Measurements from ENCODE around the gene TERT. TPM values are rescaled to one million over a fixed set of nuclear protein-coding genes. Genes with fewer than 3 reads are reported as not detected.
"Not testable (repeated sequence)": the region's sequence is repeated elsewhere in the genome, so short reads cannot be mapped to it uniquely, and the experiment has no call there.

Gene TERT
- total RNA-seq, 1 donor from 2014 or later = not detected

- Histone ChIP-seq H3K9me3 (peaks cover 0 to 6% of the 10 kb centered on the region in 2 donors), H3K4me3 (no peak overlapping the region), H3K27me3 (no peaks in the 10 kb centered on the region), H3K27ac (no peak overlapping the region), H3K4me1 (no peaks in the 10 kb centered on the region), H3K36me3 (no peaks in the 10 kb centered on the region)
- no peak for TF ChIP-seq CTCF (IDR thresholded peaks at IDR 0.05)
- DNase-seq (ENCODE audit: low spot score in 2 of 2) = no peak
- intact Hi-C loops (cut with DNase I) = no loop called here
These were observed 16.0 kb downstream of the TERT start for GRCh38 chr5:1278656-1279442.

DNA sequence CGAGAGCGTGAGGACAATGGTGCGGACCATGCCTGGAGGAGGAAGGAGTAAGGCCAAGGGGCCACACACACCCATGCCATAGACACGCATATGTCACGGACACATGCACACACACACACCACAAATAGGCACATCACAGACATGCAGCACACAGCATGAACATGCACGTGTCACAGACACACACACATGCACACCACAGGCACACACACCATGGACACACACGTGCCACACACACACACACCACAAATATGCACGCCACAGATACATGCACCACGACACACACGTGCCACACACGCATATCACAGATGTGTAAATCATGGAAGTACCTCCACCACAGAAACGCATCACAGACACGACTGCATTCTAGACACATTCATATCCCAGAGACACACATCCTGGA is 16.7 kb downstream of the TERT start:
- intact Hi-C loops (cut with DNase I) = no loop called here
- TF ChIP-seq CTCF (IDR thresholded peaks at IDR 0.05) = no peak
- DNase-seq (ENCODE audit: low spot score in 2 of 2) = no peak
- Histone ChIP-seq H3K27me3 (no peaks in the 10 kb centered on the region), H3K36me3 (no peaks in the 10 kb centered on the region), H3K9me3 (peaks cover 0 to 6% of the 10 kb centered on the region in 2 donors), H3K4me3 (no peak overlapping the region), H3K27ac (no peak overlapping the region), H3K4me1 (no peaks in the 10 kb centered on the region)

GRCh38 chr5:1277781-1278180 is 17.1 kb downstream of the TERT start:
- Histone ChIP-seq H3K4me3 (no peak overlapping the region), H3K9me3 (peaks cover 0 to 6% of the 10 kb centered on the region in 2 donors), H3K4me1 (no peaks in the 10 kb centered on the region), H3K27me3 (no peaks in the 10 kb centered on the region), H3K36me3 (no peaks in the 10 kb centered on the region), H3K27ac (no peak overlapping the region)
- DNase-seq (ENCODE audit: low spot score in 2 of 2) = no peak
- intact Hi-C loops (cut with DNase I) = no loop called here
- no peak for TF ChIP-seq CTCF (IDR thresholded peaks at IDR 0.05)

DNA sequence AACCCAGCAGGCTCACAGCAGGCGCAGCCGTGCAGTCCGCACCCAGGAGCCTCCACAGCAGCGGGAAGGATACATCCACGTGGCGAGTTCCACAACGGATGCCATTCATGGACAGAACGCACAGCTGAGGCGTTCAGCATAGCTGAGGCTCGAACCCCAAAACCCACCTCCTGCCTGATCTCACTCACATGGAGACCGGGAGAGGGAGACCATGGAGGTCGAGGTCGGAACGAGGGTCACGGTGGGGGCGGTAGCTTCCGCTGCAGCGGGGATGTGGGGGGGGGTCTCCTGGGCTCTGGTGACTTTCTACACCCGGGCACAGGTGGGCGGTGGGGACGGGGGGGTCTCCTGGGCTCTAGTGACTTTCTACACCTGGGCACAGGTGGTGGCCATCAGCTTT is 17.5 kb downstream of the TERT start:
- intact Hi-C loops (cut with DNase I) = no loop called here
- TF ChIP-seq CTCF (IDR thresholded peaks at IDR 0.05) = no peak
- DNase-seq (ENCODE audit: low spot score in 2 of 2) = no peak

GRCh38 chr5:1276930-1277329 is 17.9 kb downstream of the TERT start:
- Histone ChIP-seq H3K9me3 (peaks cover 0 to 6% of the 10 kb centered on the region in 2 donors), H3K27ac (no peak overlapping the region), H3K27me3 (no peaks in the 10 kb centered on the region), H3K4me1 (no peaks in the 10 kb centered on the region), H3K4me3 (no peak overlapping the region), H3K36me3 (no peaks in the 10 kb centered on the region)
- intact Hi-C loops (cut with DNase I) = no loop called here
- no peak for TF ChIP-seq CTCF (IDR thresholded peaks at IDR 0.05)
- no peak for DNase-seq (ENCODE audit: low spot score in 2 of 2)

More for the DNA sequence above, 17.5 kb downstream of the TERT start:
- Histone ChIP-seq H3K36me3 (no peaks in the 10 kb centered on the region), H3K27ac (no peak overlapping the region), H3K27me3 (no peaks in the 10 kb centered on the region), H3K4me3 (no peak overlapping the region), H3K9me3 (peaks cover 0 to 6% of the 10 kb centered on the region in 2 donors), H3K4me1 (no peaks in the 10 kb centered on the region)

DNA sequence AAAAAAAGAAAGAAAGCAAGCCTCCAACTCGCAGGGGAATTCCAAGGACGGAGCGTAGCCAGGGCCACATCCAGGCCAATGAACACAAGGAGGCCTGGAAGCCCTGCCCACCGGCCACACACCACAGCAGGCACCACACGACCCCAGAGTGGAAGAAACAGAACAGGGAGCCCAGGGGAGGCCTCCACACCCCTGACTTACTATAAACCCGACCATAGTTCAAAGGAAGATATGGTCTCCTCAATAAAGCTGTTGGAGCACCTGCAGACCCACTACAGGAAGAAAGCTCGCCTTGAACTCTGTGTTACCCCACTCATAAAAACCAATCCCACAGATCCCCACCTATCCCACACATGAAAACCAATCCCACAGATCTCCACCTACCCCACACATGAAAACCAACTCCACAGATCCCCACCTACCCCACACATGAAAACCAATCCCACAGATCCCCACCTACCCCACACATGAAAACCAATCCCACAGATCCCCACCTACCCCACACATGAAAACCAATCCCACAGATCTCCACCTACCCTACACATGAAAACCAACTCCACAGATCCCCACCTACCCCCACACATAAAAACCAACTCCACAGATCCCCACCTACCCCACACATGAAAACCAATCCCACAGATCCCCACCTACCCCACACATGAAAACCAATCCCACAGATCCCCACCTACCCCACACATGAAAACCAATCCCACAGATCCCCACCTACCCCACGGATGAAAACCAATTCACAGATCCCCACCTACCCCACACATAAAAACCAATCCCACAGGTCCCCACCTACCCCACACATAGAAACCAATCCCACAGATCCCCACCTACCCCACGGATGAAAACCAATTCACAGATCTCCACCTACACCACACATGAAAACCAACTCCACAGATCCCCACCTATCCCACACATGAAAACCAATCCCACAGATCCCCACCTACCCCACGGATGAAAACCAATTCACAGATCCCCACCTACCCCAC is 19.2 kb downstream of the TERT start:
- H3K27me3 ChIP-seq; intact Hi-C loops (cut with DNase I); H3K27ac ChIP-seq; H3K9me3 ChIP-seq; H3K4me1 ChIP-seq; DNase-seq (ENCODE audit: low spot score in 2 of 2); H3K36me3 ChIP-seq; H3K4me3 ChIP-seq: not testable (repeated sequence)
